NCI-H510A (cell line): ENCODE results near the gene HAT1.

ENCODE experiments used
- DNase-seq: peaks from one replicate; lab custom pipeline; 2025; lab: John Stamatoyannopoulos, UW

The HAT1 gene

GRCh38 chr2:171921970-171922229, 361 bp upstream of the HAT1 start:
- DNase-seq = no peak

GRCh38 chr2:171923206-171923605, 945 bp downstream of the HAT1 start:
- no peak for DNase-seq

GRCh38 chr2:171924170-171924942, 2.1 kb downstream of the HAT1 start:
- DNase-seq = no peak

GRCh38 chr2:171930385-171930784, 8.1 kb downstream of the HAT1 start:
- no peak for DNase-seq

GRCh38 chr2:171939058-171939742, 16.9 kb downstream of the HAT1 start:
- DNase-seq = no peak

GRCh38 chr2:171939743-171940071, 17.4 kb downstream of the HAT1 start:
- DNase-seq = no peak

- DNase-seq = no peak
Measured at GRCh38 chr2:171941316-171941699, 19.0 kb downstream of the HAT1 start.

GRCh38 chr2:171943869-171944268, 21.6 kb downstream of the HAT1 start:
- no peak for DNase-seq

- DNase-seq = no peak
Measured at GRCh38 chr2:171952276-171952675, 30.0 kb downstream of the HAT1 start.

- no peak for DNase-seq
Measured at GRCh38 chr2:171952748-171953147, 30.5 kb downstream of the HAT1 start.

GRCh38 chr2:171956135-171956825, 34.0 kb downstream of the HAT1 start:
- DNase-seq = no peak

GRCh38 chr2:171957061-171957460, 34.8 kb downstream of the HAT1 start:
- DNase-seq = no peak

- DNase-seq = no peak
Measured at GRCh38 chr2:171958475-171958874, 36.2 kb downstream of the HAT1 start.

GRCh38 chr2:171959998-171960397, 37.7 kb downstream of the HAT1 start:
- DNase-seq = no peak

GRCh38 chr2:171960570-171960969, 38.3 kb downstream of the HAT1 start:
- no peak for DNase-seq

- DNase-seq = no peak
Measured at GRCh38 chr2:171963198-171963597, 40.9 kb downstream of the HAT1 start.

GRCh38 chr2:171964308-171964707, 42.0 kb downstream of the HAT1 start:
- DNase-seq = no peak

- no peak for DNase-seq
Measured at GRCh38 chr2:171965238-171965637, 43.0 kb downstream of the HAT1 start.

- DNase-seq = no peak
Measured at GRCh38 chr2:171965661-171966060, 43.4 kb downstream of the HAT1 start.

GRCh38 chr2:171966235-171966634, 44.0 kb downstream of the HAT1 start:
- DNase-seq = no peak

- DNase-seq = no peak
Measured at GRCh38 chr2:171966688-171967087, 44.4 kb downstream of the HAT1 start.

- DNase-seq = no peak
Measured at GRCh38 chr2:171968509-171968908, 46.2 kb downstream of the HAT1 start.

- no peak for DNase-seq
Measured at GRCh38 chr2:171972329-171972982, 50.2 kb downstream of the HAT1 start.
